Activated CD4-positive, CD25-positive, alpha-beta regulatory T cell (primary cell): Measurements from ENCODE around the gene USP15.
"Not testable (repeated sequence)": the region's sequence is repeated elsewhere in the genome, so short reads cannot be mapped to it uniquely, and the experiment has no call there.

Experiments used
- DNase-seq, 4 experiments: peaks; one replicate each; lab custom pipeline; 2025; lab: John Stamatoyannopoulos, UW

USP15 gene

GRCh38 chr12:62328296-62328921, 68.2 kb downstream of the USP15 start:
- DNase-seq: no peak

- no peak for DNase-seq
Observed at GRCh38 chr12:62331306-62331705, 71.1 kb downstream of the USP15 start.

GRCh38 chr12:62332598-62332997, 72.4 kb downstream of the USP15 start:
- DNase-seq: no peak

GRCh38 chr12:62335057-62335456, 74.9 kb downstream of the USP15 start:
- DNase-seq: no peak

GRCh38 chr12:62335796-62336195, 75.6 kb downstream of the USP15 start:
- no peak for DNase-seq

GRCh38 chr12:62337643-62338042, 77.4 kb downstream of the USP15 start:
- DNase-seq: not testable (repeated sequence)

GRCh38 chr12:62342614-62343303, 82.6 kb downstream of the USP15 start:
- DNase-seq: not testable (repeated sequence)

GRCh38 chr12:62343304-62344120, 83.3 kb downstream of the USP15 start:
- DNase-seq: not testable (repeated sequence)

- not testable (repeated sequence) for DNase-seq
Observed at GRCh38 chr12:62344731-62345556, 84.7 kb downstream of the USP15 start.

- no peak for DNase-seq
Observed at GRCh38 chr12:62345667-62346066, 85.5 kb downstream of the USP15 start.

- DNase-seq: no peak
Observed at GRCh38 chr12:62346817-62347216, 86.6 kb downstream of the USP15 start.

- no peak for DNase-seq
Observed at GRCh38 chr12:62347922-62348650, 87.9 kb downstream of the USP15 start.

GRCh38 chr12:62350554-62350953, 90.3 kb downstream of the USP15 start:
- DNase-seq: no peak

- no peak for DNase-seq
Observed at GRCh38 chr12:62351326-62351725, 91.1 kb downstream of the USP15 start.

GRCh38 chr12:62361048-62361447, 100.8 kb downstream of the USP15 start:
- DNase-seq: no peak

GRCh38 chr12:62363506-62363905, 103.3 kb downstream of the USP15 start:
- no peak for DNase-seq

GRCh38 chr12:62364697-62365096, 104.5 kb downstream of the USP15 start:
- DNase-seq: not testable (repeated sequence)

- DNase-seq: not testable (repeated sequence)
Observed at GRCh38 chr12:62365846-62366245, 105.6 kb downstream of the USP15 start.

GRCh38 chr12:62368430-62369223, 108.4 kb downstream of the USP15 start:
- not testable (repeated sequence) for DNase-seq

GRCh38 chr12:62370189-62370588, 110.0 kb downstream of the USP15 start:
- no peak for DNase-seq
